Activated CD4-positive, alpha-beta T cell treated with anti-CD3 and anti-CD28 coated beads, Interleukin-2, amount 10 ng/mL, durations not matched to agents 24 days and 14 days (primary cell): ENCODE data around the gene CREB5. TPM values are rescaled to one million over a fixed set of nuclear protein-coding genes. Genes with fewer than 3 reads are reported as not detected.

Experiments
- DNase-seq: peaks from one replicate; pipeline ENCODE4 v3.0.0; 2022
- H3K27ac Mint-ChIP-seq: one replicate; pipeline ENCODE4 v1.8.0; 2022; ENCODE audit warnings: mild to moderate bottlenecking, mixed read lengths
- H3K27me3 Mint-ChIP-seq: one replicate; pipeline ENCODE4 v1.8.0; 2022; ENCODE audit warnings: mixed read lengths
- H3K36me3 Mint-ChIP-seq: one replicate; pipeline ENCODE4 v1.8.0; 2022; ENCODE audit warnings: low read depth, mild to moderate bottlenecking, mixed read lengths
- H3K4me1 Mint-ChIP-seq: one replicate; pipeline ENCODE4 v1.8.0; 2021; ENCODE audit warnings: mixed read lengths
- H3K4me3 Mint-ChIP-seq: one replicate; pipeline ENCODE4 v1.8.0; 2022; ENCODE audit warnings: mild to moderate bottlenecking, moderate library complexity, mixed read lengths
- H3K9me3 Mint-ChIP-seq: one replicate; pipeline ENCODE4 v1.8.0; 2021; ENCODE audit warnings: mixed read lengths
- intact Hi-C: fragments of 100-400 bp; cut with micrococcal nuclease; formaldehyde crosslinking; loops from one replicate; pipeline ENCODE4 v1.15.1; 2023
- total RNA-seq: library from RNA; stranded (reverse); gene quantifications from 2 replicates; pipeline ENCODE4 v1.2.3, GENCODE V29; 2022

CREB5 gene
- total RNA-seq, 1 donor from 2014 or later, result not detected

GRCh38 chr7:28840592-28840995 lies 428.3 kb downstream of the CREB5 start:
- Mint-ChIP-seq H3K36me3 (no peaks in the 10 kb centered on the region), H3K27me3 (peaks cover 2% of the 10 kb centered on the region), H3K4me1 (no peaks in the 10 kb centered on the region), H3K4me3 (no peak overlapping the region), H3K27ac (no peak overlapping the region), H3K9me3 (no peaks in the 10 kb centered on the region)
- no peak for DNase-seq
- intact Hi-C loops, result no loop called here

GRCh38 chr7:28841766-28842165 lies 429.4 kb downstream of the CREB5 start:
- Mint-ChIP-seq H3K4me1 (no peaks in the 10 kb centered on the region), H3K36me3 (no peaks in the 10 kb centered on the region), H3K27me3 (peaks cover 2% of the 10 kb centered on the region), H3K4me3 (no peak overlapping the region), H3K9me3 (no peaks in the 10 kb centered on the region), H3K27ac (no peak overlapping the region)
- no peak for DNase-seq
- intact Hi-C loops, result no loop called here

GRCh38 chr7:28842769-28843295 lies 430.5 kb downstream of the CREB5 start:
- no peak overlapping the region for H3K27ac Mint-ChIP-seq
- no peaks in the 10 kb centered on the region for H3K4me1 Mint-ChIP-seq
- no peaks in the 10 kb centered on the region for H3K36me3 Mint-ChIP-seq
- intact Hi-C loops, result no loop called here
- H3K4me3 Mint-ChIP-seq, result no peak overlapping the region
- no peaks in the 10 kb centered on the region for H3K9me3 Mint-ChIP-seq
- peaks cover 2% of the 10 kb centered on the region for H3K27me3 Mint-ChIP-seq
- DNase-seq, result no peak

- H3K4me1 Mint-ChIP-seq, result no peaks in the 10 kb centered on the region
- intact Hi-C loops, result no loop called here
Measured at GRCh38 chr7:28845106-28845505, 432.8 kb downstream of the CREB5 start.

GRCh38 chr7:28847176-28847575 lies 434.9 kb downstream of the CREB5 start:
- Mint-ChIP-seq H3K4me3 (no peak overlapping the region), H3K4me1 (no peaks in the 10 kb centered on the region), H3K9me3 (no peaks in the 10 kb centered on the region), H3K27ac (no peak overlapping the region), H3K36me3 (no peaks in the 10 kb centered on the region), H3K27me3 (peaks cover 15% of the 10 kb centered on the region)
- DNase-seq, result no peak
- intact Hi-C loops, result no loop called here

More at GRCh38 chr7:28845106-28845505, 432.8 kb downstream of the CREB5 start:
- Mint-ChIP-seq H3K4me3 (no peak overlapping the region), H3K27ac (no peak overlapping the region), H3K27me3 (peaks cover 3% of the 10 kb centered on the region), H3K9me3 (no peaks in the 10 kb centered on the region), H3K36me3 (no peaks in the 10 kb centered on the region)
- DNase-seq, result no peak

- H3K27ac Mint-ChIP-seq, result no peak overlapping the region
- DNase-seq, result no peak
- no peak overlapping the region for H3K4me3 Mint-ChIP-seq
- no peaks in the 10 kb centered on the region for H3K4me1 Mint-ChIP-seq
- intact Hi-C loops, result no loop called here
- H3K9me3 Mint-ChIP-seq, result no peaks in the 10 kb centered on the region
- H3K27me3 Mint-ChIP-seq, result peaks cover 16% of the 10 kb centered on the region
- H3K36me3 Mint-ChIP-seq, result no peaks in the 10 kb centered on the region
Measured at GRCh38 chr7:28847681-28848080, 435.4 kb downstream of the CREB5 start.

GRCh38 chr7:28848906-28849305 lies 436.6 kb downstream of the CREB5 start:
- intact Hi-C loops, result no loop called here
- peaks cover 28% of the 10 kb centered on the region for H3K27me3 Mint-ChIP-seq
- H3K36me3 Mint-ChIP-seq, result no peaks in the 10 kb centered on the region
- no peak overlapping the region for H3K27ac Mint-ChIP-seq
- no peak overlapping the region for H3K4me3 Mint-ChIP-seq
- DNase-seq, result no peak
- H3K9me3 Mint-ChIP-seq, result no peaks in the 10 kb centered on the region
- H3K4me1 Mint-ChIP-seq, result peaks cover 7% of the 10 kb centered on the region

- Mint-ChIP-seq H3K27ac (no peak overlapping the region), H3K36me3 (no peaks in the 10 kb centered on the region), H3K27me3 (peaks cover 35% of the 10 kb centered on the region), H3K4me1 (peaks cover 9% of the 10 kb centered on the region), H3K9me3 (no peaks in the 10 kb centered on the region), H3K4me3 (no peak overlapping the region)
- DNase-seq, result no peak
- intact Hi-C loops, result loop anchor here (5.0 kb wide), 1 partner anchor 553 kb away; no protein-coding TSS in a partner anchor
Measured at GRCh38 chr7:28850699-28851098, 438.4 kb downstream of the CREB5 start.

GRCh38 chr7:28853150-28853549 lies 440.8 kb downstream of the CREB5 start:
- DNase-seq, result no peak
- H3K4me1 Mint-ChIP-seq, result peaks cover 9% of the 10 kb centered on the region
- H3K36me3 Mint-ChIP-seq, result no peaks in the 10 kb centered on the region
- no peaks in the 10 kb centered on the region for H3K9me3 Mint-ChIP-seq
- no peak overlapping the region for H3K4me3 Mint-ChIP-seq
- intact Hi-C loops, result loop anchor here (5.0 kb wide), 1 partner anchor 556 kb away; no protein-coding TSS in a partner anchor
- H3K27me3 Mint-ChIP-seq, result peaks cover 41% of the 10 kb centered on the region
- no peak overlapping the region for H3K27ac Mint-ChIP-seq

- Mint-ChIP-seq H3K27me3 (peaks cover 41% of the 10 kb centered on the region), H3K27ac (no peak overlapping the region), H3K4me3 (peak overlapping the region; percentile 72), H3K36me3 (no peaks in the 10 kb centered on the region), H3K4me1 (peaks cover 9% of the 10 kb centered on the region), H3K9me3 (no peaks in the 10 kb centered on the region)
- DNase-seq, result peak; percentile 91
- intact Hi-C loops, result loop anchor here (1.0 to 5.0 kb wide), 2 partner anchors 465 to 557 kb away; no protein-coding TSS in a partner anchor
Measured at GRCh38 chr7:28853834-28854749, 441.8 kb downstream of the CREB5 start.

- no peak for DNase-seq
- intact Hi-C loops, result loop anchor here (1.0 to 5.0 kb wide), 2 partner anchors 465 to 557 kb away; no protein-coding TSS in a partner anchor
- Mint-ChIP-seq H3K9me3 (no peaks in the 10 kb centered on the region), H3K4me1 (peaks cover 9% of the 10 kb centered on the region), H3K27ac (no peak overlapping the region), H3K4me3 (peak overlapping the region; percentile 72), H3K27me3 (peaks cover 41% of the 10 kb centered on the region), H3K36me3 (no peaks in the 10 kb centered on the region)
Measured at GRCh38 chr7:28854750-28855074, 442.4 kb downstream of the CREB5 start.

GRCh38 chr7:28855538-28856217 lies 443.4 kb downstream of the CREB5 start:
- Mint-ChIP-seq H3K4me1 (peaks cover 9% of the 10 kb centered on the region), H3K27ac (no peak overlapping the region), H3K9me3 (no peaks in the 10 kb centered on the region), H3K27me3 (peaks cover 40% of the 10 kb centered on the region), H3K4me3 (no peak overlapping the region), H3K36me3 (no peaks in the 10 kb centered on the region)
- intact Hi-C loops, result no loop called here
- DNase-seq, result no peak

GRCh38 chr7:28856656-28857055 lies 444.3 kb downstream of the CREB5 start:
- no peak overlapping the region for H3K27ac Mint-ChIP-seq
- H3K9me3 Mint-ChIP-seq, result no peaks in the 10 kb centered on the region
- intact Hi-C loops, result no loop called here
- H3K4me3 Mint-ChIP-seq, result no peak overlapping the region
- DNase-seq, result no peak
- peaks cover 9% of the 10 kb centered on the region for H3K4me1 Mint-ChIP-seq
- peaks cover 33% of the 10 kb centered on the region for H3K27me3 Mint-ChIP-seq
- no peaks in the 10 kb centered on the region for H3K36me3 Mint-ChIP-seq

GRCh38 chr7:28858206-28858605 lies 445.9 kb downstream of the CREB5 start:
- Mint-ChIP-seq H3K27ac (no peak overlapping the region), H3K4me1 (peaks cover 7% of the 10 kb centered on the region), H3K36me3 (no peaks in the 10 kb centered on the region), H3K9me3 (no peaks in the 10 kb centered on the region), H3K27me3 (peaks cover 22% of the 10 kb centered on the region), H3K4me3 (no peak overlapping the region)
- intact Hi-C loops, result no loop called here
- DNase-seq, result no peak
